Suppressor macrophage (primary cell): Measurements from ENCODE around the gene ELL3.
A peak's percentile ranks its signal among the peaks of the same experiment; 100 is the strongest.
"Not testable (repeated sequence)": the region's sequence is repeated elsewhere in the genome, so short reads cannot be mapped to it uniquely, and the experiment has no call there.

ENCODE experiments used
- DNase-seq, 4 experiments: peaks; one replicate each; pipeline ENCODE4 v3.0.0-alpha.2; 2020 to 2022

ELL3 gene

DNA sequence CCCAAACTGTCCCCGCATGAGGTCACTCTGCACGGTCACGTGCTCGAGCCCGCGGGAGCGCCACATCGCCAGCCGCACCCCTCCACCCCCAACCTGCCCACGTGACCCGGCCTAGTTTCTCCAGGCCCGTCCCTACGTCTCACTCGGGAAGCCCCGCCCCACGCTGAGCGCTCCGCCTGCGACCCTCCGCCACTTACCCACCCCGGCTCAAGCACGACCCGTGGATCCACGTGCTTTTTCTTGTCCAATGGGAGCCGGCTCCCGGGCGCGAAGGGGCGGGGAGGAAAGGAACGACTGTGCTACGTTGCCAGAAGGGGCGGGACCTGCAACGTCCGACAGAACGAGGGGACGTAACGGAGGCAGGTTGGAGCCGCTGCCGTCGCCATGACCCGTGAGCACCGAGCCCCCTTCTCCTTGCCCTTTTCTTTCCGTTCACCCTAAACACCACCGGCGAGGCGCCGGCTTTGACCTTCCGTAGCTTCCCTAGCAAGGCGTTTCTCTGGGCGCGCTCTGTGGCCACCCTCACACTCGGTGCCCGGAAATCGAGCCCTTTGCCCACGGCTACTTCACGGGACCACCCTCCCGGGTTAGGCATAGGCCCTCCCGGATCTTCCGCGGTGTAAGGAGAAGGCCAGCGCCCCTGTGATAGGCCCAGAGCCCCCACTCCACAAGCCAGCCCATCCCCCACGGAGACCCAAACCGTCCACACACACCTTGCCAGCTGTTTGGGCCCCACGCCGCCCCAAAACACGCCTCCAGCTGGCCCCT, 15.4 kb upstream of the ELL3 start, which contains the start of gene SERF2:
SERF2 (plus strand) TSS at position 328 of the 768 bp plus-strand sequence; CDS start at position 385, 57 bp downstream.
- peak; percentile 100 for DNase-seq

GRCh38 chr15:43789409-43789808, 12.6 kb upstream of the ELL3 start:
- no peak for DNase-seq

DNA sequence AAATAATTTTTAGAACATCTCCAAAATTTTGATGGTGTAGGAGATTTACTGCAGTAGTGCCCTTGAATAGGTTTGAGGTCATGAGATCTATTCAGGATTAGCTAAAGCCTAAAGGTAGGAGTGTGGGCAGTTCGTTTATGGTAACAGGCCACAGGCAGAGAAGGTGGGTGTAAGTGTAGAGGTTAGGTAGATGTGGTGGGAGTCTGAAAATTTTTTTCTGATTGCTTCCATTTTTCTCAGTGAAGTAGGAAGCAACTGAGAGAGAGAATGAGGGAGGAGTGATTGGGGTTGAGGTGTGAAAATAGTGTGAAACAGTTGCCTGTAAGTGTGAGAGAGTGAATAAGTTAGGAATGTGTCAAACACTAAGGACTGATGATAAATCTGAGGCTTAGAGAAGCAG, 2.2 kb upstream of the ELL3 start:
- DNase-seq, result no peak

- DNase-seq, result peak; percentile 70 to 86 (median 77)
These were observed 625 bp upstream of the ELL3 start for GRCh38 chr15:43777267-43777914.

DNA sequence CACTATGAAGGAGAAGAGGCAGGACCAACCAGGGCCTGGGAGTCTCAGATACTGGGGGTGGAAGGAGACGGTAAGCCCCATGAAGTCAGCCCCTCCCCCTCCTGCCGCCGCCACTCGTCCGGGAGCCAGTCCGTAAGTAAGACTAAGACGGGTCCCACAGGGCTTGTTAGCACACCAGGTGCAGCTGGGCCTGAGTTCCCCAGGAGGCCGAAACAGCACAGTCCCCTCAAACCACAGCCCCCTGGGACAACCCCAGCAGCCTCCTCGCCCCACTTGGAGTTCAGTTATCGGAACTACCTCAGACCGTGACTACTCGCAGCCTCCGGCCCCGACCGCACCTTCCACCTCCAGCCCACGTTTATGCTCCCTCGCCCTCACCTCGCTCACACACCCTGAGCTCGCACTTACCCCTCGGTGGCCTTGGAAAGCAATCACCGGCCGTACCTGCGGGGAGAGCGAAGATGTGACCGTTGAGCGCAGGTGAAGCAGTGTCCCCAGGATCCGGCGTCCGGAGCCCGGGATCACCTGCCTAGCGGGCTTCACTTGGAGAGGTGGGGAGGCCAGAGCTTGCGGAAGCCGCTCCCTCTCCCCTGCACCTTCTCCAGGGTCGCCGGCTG, 557 bp downstream of the ELL3 start:
- DNase-seq, result no peak

DNA sequence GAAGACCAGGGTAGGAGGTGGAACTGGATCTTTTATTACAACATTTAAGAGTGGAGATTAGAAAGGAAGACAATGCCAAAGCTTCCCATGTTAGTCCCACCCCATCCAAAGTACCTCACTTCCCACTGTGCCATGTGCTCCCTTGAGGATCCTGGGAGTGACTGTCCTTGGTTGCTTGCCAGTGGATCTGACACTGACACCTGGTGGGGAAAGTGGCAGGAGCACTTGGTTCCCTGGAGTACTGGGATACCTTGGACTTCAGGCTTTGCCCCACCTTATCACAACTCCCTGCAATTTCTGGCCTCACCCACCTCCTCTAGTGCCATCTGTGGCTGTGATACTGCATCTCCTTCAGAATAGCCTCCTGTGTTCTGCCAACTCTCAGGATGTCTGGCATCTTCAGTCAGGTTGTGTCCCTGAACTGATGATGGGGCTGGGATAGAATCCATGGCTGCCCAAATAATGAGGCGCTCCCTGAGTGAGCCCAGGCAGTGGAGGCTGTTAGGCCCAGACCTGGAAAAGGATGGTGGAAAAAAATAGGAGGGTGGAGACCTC, 1.3 kb downstream of the ELL3 start:
- DNase-seq, result peak in 1 of 4 experiments; percentile 21

DNA sequence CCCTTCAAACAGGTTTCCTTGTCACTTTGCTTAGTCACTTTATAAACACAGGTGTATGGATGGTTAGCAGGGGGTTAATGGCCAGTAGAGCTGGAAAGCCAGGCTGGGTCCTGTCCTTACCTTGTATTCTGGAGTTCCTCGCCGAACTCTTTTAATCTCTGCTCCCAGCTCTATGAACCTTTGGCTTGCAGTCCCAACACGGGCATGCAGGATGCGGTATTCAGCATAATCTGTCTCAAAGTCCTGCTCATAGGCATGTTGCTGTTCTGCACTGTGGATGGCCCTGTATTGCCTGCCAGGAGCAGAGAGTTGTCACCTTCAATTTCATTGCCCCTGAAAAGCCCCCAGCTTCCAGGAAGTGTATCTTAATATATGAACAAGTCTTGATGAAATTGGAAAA, 2.7 kb downstream of the ELL3 start:
- no peak for DNase-seq

DNA sequence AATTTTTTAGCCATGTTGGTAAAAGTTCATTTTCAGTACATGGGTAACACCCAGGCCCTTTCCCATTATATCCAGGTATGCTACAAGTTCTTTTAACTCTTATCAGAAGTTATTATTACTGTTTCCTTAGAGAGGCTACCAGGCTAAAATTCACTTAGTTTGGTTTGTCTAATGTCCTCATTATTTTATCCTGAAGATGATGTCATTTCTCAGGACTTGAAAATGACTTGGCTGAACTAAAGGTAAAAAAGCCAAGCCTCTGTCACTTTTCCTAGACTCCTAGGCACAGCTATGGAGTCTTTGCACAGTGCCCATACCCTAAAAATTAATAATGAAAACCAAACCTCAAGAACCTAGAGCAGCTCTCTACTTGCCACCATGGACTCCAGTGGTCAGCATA, 4.1 kb downstream of the ELL3 start:
- no peak for DNase-seq

DNA sequence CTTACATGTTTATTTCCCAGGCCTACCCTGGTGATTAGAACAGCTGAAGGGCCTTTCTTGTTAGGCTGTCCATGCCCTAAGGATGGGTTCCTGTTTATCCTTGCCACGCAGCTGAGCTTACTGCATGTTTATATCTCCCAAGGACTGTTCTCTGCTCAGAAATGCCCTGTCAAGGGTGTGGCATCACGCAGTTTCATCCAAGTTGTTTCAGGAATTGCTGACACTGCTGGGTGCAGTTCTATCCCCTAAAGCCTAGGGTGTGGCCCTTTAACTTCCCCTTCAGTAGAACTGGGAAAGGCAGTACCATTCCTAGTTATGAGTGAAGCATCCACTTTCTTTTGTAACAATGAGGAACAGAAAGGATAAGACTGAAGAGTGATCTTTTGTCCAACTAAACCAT, 5.0 kb downstream of the ELL3 start:
- peak; percentile 18 to 67 (median 46) for DNase-seq

DNA sequence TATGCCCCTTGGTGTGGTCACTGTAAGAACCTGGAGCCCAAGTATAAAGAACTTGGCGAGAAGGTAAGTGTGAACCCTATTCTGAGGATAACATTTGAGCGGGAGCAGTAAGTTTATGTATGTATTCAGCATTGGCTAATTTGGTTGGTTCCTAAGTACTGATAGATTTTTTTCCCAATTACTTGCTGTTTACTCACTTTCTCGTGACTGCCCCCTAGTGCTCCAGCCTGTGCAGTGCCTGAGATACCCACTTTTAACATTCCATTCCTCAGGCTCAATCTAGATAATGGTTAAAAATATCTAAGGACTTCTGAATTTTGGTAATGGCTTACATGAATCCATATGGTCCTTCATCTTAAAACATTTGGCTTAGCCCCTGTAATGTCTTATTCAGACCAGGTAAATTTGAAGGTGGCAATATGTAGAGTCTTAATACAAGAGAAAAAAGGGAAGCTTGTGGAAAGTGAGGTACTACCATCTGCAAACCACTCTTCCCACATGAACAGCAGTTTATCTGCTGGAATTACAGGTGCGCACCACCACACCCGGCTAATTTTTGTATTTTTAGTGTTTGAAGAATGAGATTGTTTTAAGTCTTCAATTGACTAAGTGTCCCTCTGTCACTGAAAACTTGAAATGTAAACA, 7.1 kb downstream of the ELL3 start:
- DNase-seq, result peak; percentile 60 to 78 (median 70)

DNA sequence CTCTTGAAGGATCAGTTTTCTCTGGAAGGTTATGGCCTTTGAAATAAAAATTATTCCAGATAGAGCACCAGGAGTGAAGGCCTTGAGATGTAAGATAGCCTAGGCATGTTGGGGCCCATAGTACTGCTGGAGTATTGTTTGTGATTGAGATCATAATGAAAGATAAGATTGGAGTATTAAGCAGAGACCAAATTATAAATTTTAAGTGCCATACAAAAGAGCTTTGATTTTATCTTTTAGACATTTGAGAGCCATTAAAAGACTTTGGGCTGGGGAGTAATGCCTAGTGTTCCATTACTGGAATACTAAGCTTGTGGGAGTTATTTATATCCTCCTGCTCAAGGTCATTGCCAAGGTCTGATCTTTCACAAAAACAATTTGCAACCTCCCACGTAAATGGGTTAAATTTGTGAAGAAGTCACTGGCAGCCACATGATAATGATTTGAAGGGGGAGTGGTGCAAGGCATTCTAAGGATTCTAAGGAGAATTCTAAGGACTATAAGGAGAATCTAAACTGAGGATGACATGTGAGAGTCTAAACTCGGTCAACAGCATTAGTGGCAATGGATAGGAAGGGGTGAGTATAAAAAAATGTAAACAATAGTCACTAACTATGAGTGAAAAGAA, 12.8 kb downstream of the ELL3 start:
- no peak for DNase-seq

DNA sequence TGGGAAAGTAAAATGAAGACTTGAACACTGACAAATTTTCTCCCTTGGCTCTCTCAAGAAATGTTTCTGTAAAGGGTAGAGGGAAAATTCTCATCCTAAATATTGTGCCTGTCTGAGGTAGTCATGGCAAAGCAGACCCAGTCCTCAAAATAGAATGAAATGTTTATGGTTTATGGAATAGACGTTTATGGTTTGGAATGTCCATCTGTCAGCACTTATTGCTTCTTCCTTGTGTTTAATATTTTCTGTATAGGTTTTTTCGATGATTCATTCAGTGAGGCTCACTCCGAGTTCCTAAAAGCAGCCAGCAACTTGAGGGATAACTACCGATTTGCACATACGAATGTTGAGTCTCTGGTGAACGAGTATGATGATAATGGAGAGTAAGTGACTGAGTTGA, 13.9 kb downstream of the ELL3 start:
- DNase-seq, result no peak

DNA sequence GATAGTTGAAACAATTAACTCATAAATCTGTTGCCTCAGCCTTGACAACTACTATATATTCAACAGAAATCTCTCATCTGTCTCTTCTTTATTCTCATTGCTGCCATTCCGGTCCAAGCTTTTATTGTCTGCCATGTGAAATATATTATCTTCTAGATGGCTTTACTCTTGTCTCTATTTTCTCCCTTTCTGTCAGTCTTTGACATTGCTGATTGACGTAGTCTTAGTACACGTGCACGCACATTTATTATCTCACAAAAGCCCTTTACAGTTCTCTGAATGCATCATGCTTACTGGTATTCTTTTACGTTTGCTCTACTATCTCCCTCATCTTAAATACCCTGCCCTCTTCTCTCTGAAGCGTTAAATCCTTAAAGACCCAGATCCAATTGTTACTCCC, 24.9 kb downstream of the ELL3 start:
- no peak for DNase-seq

GRCh38 chr15:43749690-43750345, 26.9 kb downstream of the ELL3 start:
- peak in 3 of 4 experiments; percentile 39 to 50 (median 40) for DNase-seq

- DNase-seq, result peak in 2 of 4 experiments; percentile 12 to 30
These were observed 28.4 kb downstream of the ELL3 start for GRCh38 chr15:43748376-43748775.

- DNase-seq, result peak; percentile 59 to 80 (median 64)
These were observed 29.9 kb downstream of the ELL3 start for GRCh38 chr15:43746903-43747309.

DNA sequence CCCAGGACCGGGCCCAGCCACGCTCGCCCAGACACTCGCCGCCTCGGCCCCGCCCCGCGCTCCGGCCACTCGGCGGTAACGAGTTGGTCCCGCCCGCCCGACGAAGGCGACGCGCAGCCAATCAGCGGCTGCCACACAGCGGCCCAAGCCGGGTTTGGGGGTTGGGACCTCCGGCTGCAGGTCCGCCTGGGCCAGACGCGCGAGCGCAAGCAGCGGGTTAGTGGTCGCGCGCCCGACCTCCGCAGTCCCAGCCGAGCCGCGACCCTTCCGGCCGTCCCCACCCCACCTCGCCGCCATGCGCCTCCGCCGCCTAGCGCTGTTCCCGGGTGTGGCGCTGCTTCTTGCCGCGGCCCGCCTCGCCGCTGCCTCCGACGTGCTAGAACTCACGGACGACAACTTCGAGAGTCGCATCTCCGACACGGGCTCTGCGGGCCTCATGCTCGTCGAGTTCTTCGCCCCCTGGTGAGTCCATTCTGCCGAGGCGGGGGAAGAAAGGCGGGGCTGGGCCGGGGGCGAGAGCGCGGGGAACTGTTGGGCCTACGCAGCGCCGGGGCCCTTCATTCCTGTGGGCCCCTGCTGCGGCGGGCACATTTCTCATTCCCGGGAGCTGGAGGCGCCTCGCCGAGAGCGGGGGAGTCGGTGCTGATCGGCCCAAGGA, 30.4 kb downstream of the ELL3 start, which contains the start of gene PDIA3:
PDIA3 (plus strand) TSS at position 194 of the 658 bp plus-strand sequence; CDS start at position 296, 102 bp downstream.
- peak; percentile 95 to 98 (median 96) for DNase-seq

DNA sequence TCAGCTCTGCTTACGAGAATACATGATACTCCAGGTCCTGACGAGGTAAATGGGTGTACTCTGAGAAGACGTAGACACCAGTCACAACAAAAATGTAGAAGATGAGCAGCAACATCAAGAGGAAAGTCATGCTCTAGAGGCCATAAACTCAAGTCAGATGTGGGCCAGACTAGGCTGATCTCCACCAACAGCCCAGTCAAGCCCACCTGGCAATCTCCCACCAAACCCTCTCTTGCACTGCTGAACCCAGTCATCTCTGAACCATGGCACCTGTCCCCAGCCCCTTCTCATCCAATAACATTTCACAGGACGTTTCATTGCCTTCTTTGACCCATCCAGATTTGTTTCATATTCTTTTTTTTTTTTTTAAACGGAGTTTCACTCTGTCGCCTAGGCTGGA, 41.4 kb downstream of the ELL3 start:
- DNase-seq, result no peak

- not testable (repeated sequence) for DNase-seq
These were observed 48.6 kb downstream of the ELL3 start for GRCh38 chr15:43728053-43728725.

DNA sequence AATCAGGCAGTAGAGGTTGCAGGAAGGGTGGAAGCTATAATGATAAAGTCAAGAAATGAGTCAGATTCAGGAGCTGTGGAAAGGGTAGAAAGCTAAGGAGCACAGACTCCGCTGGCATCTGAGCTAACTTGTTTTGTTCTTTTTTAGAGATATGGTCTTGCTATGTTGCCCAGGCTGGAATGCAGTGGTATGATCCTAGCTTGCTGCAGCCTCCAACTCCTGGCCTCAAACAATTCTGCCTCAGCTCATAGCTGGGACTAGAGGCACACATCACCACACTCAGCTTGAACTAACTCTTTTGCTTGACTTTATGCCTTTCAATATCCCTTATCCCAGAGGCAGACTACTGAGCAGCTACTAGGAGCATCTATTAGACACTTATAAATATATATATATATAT, 50.5 kb downstream of the ELL3 start:
- DNase-seq, result not testable (repeated sequence)
